ENCODE data around the gene TENT4A.

Gene TENT4A

DNA sequence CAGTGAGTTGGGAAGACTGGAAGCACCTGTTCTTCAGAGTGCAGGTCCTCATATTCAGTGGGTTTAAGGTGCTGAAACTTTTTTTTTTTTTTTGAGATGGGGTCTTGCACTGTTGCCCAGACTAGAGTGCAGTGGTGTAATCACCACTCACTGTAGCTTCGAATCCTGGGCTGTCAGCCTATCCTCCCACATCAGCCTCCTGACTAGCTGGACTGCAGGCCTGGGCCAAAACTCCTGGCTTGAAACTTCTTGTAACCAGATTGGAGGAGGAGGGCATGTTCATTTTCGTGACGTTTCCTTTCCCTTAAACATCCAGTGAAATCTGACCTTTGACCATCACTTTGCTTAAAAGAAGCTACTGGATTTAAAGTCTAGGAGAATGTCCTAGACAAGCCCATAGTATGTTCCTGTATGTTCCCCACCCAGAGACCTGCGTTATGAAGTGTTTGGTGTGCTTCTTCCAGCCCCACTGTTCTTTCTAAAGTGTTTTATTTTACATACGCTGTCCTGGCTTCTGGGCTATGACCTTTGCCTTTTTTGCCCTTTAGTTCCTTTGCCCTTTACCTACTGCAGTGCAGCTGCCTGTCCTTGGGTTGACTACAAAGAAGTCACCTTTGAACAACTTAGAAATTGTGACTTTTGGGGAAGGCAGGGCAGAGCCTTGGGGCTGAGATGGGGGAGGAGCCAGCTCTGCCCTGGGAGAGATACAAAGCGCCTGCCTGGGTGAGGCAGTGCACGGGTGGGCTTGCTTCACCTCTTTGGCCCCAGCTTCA is 18.4 kb downstream of the TENT4A start:
- TF ChIP-seq, protein P1, sequence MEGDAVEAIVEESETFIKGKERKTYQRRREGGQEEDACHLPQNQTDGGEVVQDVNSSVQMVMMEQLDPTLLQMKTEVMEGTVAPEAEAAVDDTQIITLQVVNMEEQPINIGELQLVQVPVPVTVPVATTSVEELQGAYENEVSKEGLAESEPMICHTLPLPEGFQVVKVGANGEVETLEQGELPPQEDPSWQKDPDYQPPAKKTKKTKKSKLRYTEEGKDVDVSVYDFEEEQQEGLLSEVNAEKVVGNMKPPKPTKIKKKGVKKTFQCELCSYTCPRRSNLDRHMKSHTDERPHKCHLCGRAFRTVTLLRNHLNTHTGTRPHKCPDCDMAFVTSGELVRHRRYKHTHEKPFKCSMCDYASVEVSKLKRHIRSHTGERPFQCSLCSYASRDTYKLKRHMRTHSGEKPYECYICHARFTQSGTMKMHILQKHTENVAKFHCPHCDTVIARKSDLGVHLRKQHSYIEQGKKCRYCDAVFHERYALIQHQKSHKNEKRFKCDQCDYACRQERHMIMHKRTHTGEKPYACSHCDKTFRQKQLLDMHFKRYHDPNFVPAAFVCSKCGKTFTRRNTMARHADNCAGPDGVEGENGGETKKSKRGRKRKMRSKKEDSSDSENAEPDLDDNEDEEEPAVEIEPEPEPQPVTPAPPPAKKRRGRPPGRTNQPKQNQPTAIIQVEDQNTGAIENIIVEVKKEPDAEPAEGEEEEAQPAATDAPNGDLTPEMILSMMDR (IDR thresholded peaks at IDR 0.05; ENCODE audit: low read depth, low read length): no peak
- no peak for DNase-seq (ENCODE audit: extremely low read depth, low read depth)

DNA sequence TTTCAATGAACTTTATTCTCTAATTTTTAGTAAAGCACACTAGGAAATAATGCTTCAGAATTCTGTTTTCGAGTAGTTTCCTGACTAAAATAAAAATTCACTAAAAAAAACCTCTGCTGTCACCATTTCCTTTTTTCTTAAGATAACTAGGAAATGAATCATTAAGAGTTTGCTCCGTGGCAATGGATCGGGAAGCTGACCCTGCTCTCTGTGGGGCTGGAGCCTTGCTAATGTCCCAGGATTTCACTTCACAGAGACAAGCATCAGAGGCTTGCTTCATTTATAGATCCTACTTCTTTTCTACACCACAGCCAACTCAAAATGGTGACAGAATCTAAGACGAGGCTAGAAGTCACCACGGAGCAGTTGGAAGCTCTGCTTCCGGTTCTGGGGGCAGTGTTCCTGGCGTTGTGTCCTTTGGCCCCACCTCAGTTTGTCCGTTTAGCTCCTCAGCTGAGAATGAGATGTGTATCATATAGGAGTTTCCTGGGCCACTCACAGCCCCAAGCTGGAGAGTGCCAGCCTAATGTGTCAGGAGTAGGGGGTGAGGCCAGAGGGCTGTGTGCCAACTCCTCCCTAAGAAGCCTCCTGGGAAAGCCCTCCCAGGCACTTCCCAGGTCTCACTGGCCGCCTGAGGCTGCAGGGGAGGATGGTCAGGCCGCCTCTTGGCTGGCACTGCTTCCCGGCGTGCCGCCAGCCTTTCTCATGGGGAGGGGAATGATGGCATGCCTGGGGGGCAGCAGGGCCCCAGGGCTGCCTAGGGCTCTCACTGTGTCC is 19.6 kb downstream of the TENT4A start:
- TF ChIP-seq, protein P1 (IDR thresholded peaks at IDR 0.05; ENCODE audit: low read depth, low read length): no peak
- no peak for DNase-seq (ENCODE audit: extremely low read depth, low read depth)

DNA sequence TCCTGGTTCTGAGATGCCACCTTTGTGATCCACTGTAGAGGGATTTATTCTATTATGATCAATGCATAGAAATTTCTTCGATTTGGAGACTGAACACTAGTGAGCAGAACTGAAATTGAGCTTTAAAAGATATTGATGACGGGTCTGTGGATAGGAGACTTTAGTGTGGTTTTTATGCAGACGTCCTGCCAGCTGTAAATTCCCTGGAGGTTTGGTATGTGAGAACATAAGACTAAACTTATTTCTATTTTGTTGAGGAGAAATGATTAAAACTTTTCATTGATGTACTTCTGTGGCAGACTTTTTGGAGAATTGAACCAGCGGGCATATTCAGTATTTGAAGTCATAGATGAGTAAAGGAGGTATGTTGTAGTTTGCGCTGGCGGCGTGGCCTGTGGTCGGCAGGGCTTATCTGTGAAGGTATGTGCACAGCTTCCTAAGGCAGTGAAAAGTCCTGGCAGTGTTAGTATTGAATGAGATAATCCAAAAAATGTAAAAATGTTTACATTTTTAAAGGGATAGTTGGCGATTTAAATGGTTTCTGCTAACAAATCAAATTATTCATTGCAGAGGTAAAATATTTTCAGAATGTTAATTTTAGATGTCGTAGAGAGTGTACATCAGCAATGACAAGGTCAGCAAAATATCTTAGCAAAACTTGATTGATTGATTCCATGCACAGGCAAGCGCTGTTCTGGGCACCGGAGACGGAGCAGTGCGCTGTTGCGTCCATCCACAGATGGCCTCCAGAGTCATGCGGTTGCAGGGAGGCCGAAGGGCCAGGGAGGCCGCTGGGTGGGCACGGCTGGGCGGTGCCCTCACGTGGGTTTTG is 20.4 kb downstream of the TENT4A start:
- TF ChIP-seq, protein P1 (IDR thresholded peaks at IDR 0.05; ENCODE audit: low read depth, low read length): no peak
- no peak for DNase-seq (ENCODE audit: extremely low read depth, low read depth)

DNA sequence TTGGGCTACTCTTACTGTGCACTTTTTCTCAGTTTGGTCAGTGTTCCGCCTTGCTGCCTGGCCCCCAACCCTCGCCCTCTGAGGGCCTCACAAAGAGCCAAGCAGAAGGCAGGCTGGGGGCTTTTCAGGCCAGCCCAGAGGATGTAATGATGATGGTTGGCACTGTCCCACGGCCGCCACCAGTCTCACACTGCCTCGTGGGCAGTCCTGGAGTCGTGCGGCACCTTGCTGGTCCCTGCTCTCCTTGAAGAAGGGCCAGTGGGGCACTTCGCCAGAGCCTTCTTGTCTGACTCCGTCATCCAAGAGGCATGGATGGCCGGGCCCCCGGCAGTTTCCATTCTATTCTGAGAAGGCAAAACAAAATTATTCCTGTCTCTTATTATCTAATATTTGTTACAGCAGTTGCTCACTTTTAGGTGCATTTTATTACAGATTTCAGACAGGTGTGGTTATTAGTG is 21.0 kb downstream of the TENT4A start:
- no peak for DNase-seq (ENCODE audit: extremely low read depth, low read depth)
- TF ChIP-seq, protein P1 (IDR thresholded peaks at IDR 0.05; ENCODE audit: low read depth, low read length): no peak

DNA sequence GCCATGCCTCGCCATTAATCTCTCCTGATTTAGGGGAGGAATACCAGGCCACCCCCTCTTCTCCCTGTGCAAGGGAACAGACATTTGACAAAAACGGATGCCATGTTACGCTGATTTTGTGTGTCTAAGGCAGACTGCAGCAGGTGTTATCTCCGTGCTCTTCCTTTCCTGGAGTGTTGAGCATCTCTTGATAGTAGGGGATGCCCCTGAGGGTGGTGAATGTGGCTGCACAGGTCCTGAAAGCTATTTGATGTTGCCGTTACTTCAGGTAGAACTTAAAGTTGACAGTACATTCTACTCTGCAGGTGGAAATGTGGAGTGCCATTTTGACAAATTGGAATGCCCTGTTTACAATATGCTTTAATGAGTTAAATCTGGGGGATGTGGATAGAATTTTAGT is 21.5 kb downstream of the TENT4A start:
- no peak for DNase-seq (ENCODE audit: extremely low read depth, low read depth)
- TF ChIP-seq, protein P1 (IDR thresholded peaks at IDR 0.05; ENCODE audit: low read depth, low read length): no peak

DNA sequence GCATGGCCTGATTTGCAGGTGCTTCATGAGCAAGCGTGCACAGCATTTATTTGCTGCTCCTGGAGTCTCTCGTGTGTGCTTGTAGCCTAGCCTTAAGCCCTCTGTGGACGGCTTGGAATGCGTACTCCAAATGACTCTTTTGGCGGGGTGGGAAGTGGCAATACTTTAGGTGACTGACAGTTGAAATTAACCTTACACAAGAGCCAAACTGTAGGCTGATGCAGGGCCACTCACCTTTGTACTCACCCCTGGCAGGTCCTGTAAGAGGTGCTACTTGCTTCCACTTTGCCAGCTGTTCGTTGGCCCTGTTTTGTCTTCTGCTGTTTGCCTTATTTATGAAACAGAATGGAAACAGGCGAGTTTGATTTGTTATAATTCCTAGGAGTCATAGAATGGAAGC is 22.9 kb downstream of the TENT4A start:
- TF ChIP-seq, protein P1 (IDR thresholded peaks at IDR 0.05; ENCODE audit: low read depth, low read length): no peak
- DNase-seq (ENCODE audit: extremely low read depth, low read depth): no peak

All from AG09319 (cell line).